Smooth muscle cell (in vitro differentiated cells): Measurements from ENCODE around the gene ATG5. TPM values are rescaled to one million over a fixed set of nuclear protein-coding genes. Genes with fewer than 3 reads are reported as not detected.

ENCODE experiments used
- DNase-seq: peaks from one replicate; lab custom pipeline; 2025; ENCODE audit not compliant: unreplicated experiment; lab: John Stamatoyannopoulos, UW
- H2AFZ ChIP-seq: fragments of 200-600 bp; sonication (generic); 2 replicates; pipeline ENCODE4 v1.6.0; 2016; ENCODE audit warnings: antibody characterized with exemption, low read depth, mild to moderate bottlenecking
- H3F3A ChIP-seq: fragments of 200-600 bp; sonication (generic); 2 replicates; pipeline ENCODE4 v1.6.0; 2017; ENCODE audit warnings: antibody characterized with exemption, low read depth
- H3K27ac ChIP-seq: fragments of 200-600 bp; sonication (generic); 2 replicates; pipeline ENCODE4 v1.5.1; 2016; ENCODE audit warnings: low read depth, mild to moderate bottlenecking
- H3K27me3 ChIP-seq: fragments of 200-600 bp; sonication (generic); 2 replicates; pipeline ENCODE4 v1.6.1; 2016; ENCODE audit warnings: low read depth, mild to moderate bottlenecking
- H3K36me3 ChIP-seq: fragments of 200-600 bp; sonication (generic); 2 replicates; pipeline ENCODE4 v1.5.1; 2016; ENCODE audit warnings: low read depth
- H3K4me1 ChIP-seq: fragments of 200-600 bp; sonication (generic); 2 replicates; pipeline ENCODE4 v1.5.1; 2016; ENCODE audit warnings: low read depth
- H3K4me2 ChIP-seq: fragments of 200-600 bp; sonication (generic); 2 replicates; pipeline ENCODE4 v1.6.0; 2016; ENCODE audit warnings: mild to moderate bottlenecking
- H3K4me3 ChIP-seq: fragments of 200-600 bp; sonication (generic); 2 replicates; pipeline ENCODE4 v1.5.1; 2016; ENCODE audit warnings: mild to moderate bottlenecking
- H3K79me2 ChIP-seq: fragments of 200-600 bp; sonication (generic); 2 replicates; pipeline ENCODE4 v1.6.0; 2016; ENCODE audit warnings: low read depth, mild to moderate bottlenecking
- H3K9ac ChIP-seq: fragments of 200-600 bp; sonication (generic); 2 replicates; pipeline ENCODE4 v1.6.0; 2016; ENCODE audit warnings: low read depth
- H3K9me3 ChIP-seq: fragments of 200-600 bp; sonication (generic); replicated peaks from 2 replicates; pipeline ENCODE4 v1.5.1; 2016; ENCODE audit warnings: low read depth
- H4K20me1 ChIP-seq: fragments of 200-600 bp; sonication (generic); 2 replicates; pipeline ENCODE4 v1.6.0; 2016; ENCODE audit warnings: low read depth
- WGBS: methylation state at CpG from one replicate; pipeline ENCODE4 v1.1.7; 2016; ENCODE audit warnings: low lambda C conversion rate; 5-methylcytosine and 5-hydroxymethylcytosine counted together
- polyA plus RNA-seq: library from polyadenylated mRNA; unstranded; fragments of >200 nt; fragmentation: Nextera tagmentation; extraction: Ambion mirVana; gene quantifications from 2 replicates; pipeline ENCODE4 v1.2.1, GENCODE V29; 2016
- total RNA-seq: library from RNA; depleted of rRNA; stranded (reverse); fragments of >200 nt; gene quantifications from 2 replicates; pipeline ENCODE4 v1.2.3, GENCODE V29; 2014
- TF ChIP-seq, protein P1 (sequence below): fragments of 200-600 bp; sonication (generic); IDR thresholded peaks from 2 replicates; pipeline ENCODE4 v1.5.1; 2017; ENCODE audit warnings: borderline replicate concordance, mild to moderate bottlenecking, antibody characterized with exemption; ENCODE audit not compliant: insufficient read depth, poor library complexity, severe bottlenecking

Gene ATG5
- total and polyA plus RNA-seq, 2 experiments from 2014 or later, result 33.7 to 34.4 TPM

DNA sequence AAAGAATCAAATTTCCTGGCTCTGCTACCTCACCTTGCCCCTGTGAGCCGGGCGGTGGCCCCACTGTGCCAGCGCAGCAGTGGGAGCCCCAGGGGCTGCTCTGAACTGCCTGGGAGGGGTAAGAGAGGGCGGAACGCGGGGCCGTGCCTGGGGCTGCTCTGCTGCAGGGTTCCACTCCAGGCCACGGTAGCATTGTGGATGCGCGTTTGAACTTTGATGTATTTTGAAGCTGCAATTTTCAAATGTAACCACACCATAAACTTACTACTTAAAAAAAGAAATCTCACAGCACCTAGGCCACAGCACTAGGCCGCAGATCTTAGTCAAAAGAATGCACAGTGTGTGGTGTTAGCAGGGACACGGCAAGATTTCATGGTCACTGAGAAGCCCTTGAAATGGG is 181.9 kb downstream of the ATG5 start:
- no peaks in the 10 kb centered on the region for H4K20me1 ChIP-seq
- DNase-seq, result no peak
- H3K4me2 ChIP-seq, result no peak overlapping the region
- TF ChIP-seq, protein P1, sequence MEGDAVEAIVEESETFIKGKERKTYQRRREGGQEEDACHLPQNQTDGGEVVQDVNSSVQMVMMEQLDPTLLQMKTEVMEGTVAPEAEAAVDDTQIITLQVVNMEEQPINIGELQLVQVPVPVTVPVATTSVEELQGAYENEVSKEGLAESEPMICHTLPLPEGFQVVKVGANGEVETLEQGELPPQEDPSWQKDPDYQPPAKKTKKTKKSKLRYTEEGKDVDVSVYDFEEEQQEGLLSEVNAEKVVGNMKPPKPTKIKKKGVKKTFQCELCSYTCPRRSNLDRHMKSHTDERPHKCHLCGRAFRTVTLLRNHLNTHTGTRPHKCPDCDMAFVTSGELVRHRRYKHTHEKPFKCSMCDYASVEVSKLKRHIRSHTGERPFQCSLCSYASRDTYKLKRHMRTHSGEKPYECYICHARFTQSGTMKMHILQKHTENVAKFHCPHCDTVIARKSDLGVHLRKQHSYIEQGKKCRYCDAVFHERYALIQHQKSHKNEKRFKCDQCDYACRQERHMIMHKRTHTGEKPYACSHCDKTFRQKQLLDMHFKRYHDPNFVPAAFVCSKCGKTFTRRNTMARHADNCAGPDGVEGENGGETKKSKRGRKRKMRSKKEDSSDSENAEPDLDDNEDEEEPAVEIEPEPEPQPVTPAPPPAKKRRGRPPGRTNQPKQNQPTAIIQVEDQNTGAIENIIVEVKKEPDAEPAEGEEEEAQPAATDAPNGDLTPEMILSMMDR, result no peak
- 88% methylated on average over 12 of the region's 12 CpGs for WGBS
- no peaks in the 10 kb centered on the region for H3K79me2 ChIP-seq
- H3K9me3 ChIP-seq, result no peaks in the 10 kb centered on the region
- H3K27ac ChIP-seq, result no peak overlapping the region
- H2AFZ ChIP-seq, result no peak overlapping the region
- H3K4me3 ChIP-seq, result no peak overlapping the region
- H3K4me1 ChIP-seq, result no peaks in the 10 kb centered on the region
- H3F3A ChIP-seq, result no peaks in the 10 kb centered on the region
- no peak overlapping the region for H3K9ac ChIP-seq
- H3K36me3 ChIP-seq, result no peaks in the 10 kb centered on the region
- H3K27me3 ChIP-seq, result no peaks in the 10 kb centered on the region

DNA sequence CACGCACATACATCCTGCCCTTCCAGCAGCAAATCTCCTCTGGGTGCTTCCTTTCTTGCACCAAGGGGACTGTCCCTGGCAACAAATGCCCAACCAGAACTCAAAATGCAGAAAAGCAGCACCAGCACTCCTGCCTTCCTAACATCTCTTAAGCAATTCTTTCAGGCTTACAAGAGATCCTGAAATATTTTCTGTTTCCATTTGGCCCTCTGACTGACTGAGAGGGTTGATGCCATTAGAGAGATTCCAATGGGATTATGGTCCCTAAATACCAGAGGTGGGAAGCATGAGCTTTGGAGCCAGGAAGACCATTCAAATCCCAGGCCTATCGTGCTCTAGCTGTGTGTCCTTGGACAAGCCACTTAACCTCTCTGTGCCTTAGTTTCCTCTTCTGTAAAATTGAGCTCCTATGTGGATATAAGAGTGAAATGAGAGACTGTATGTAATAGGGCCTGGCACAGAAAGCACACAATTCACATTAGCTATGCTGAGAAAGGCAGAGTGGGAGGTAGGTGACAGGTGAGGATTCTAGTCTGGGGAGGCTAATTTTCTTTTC is 182.6 kb downstream of the ATG5 start:
- WGBS, result 62% methylated on average over 2 of the region's 2 CpGs
- H3K27ac ChIP-seq, result no peak overlapping the region
- H3K36me3 ChIP-seq, result no peaks in the 10 kb centered on the region
- H3K4me2 ChIP-seq, result no peak overlapping the region
- no peaks in the 10 kb centered on the region for H3K27me3 ChIP-seq
- H4K20me1 ChIP-seq, result no peaks in the 10 kb centered on the region
- no peak for DNase-seq
- H3K9me3 ChIP-seq, result no peaks in the 10 kb centered on the region
- H3K4me3 ChIP-seq, result no peak overlapping the region
- no peak overlapping the region for H2AFZ ChIP-seq
- H3F3A ChIP-seq, result no peaks in the 10 kb centered on the region
- TF ChIP-seq, protein P1, result no peak
- no peaks in the 10 kb centered on the region for H3K4me1 ChIP-seq
- no peak overlapping the region for H3K9ac ChIP-seq
- H3K79me2 ChIP-seq, result no peaks in the 10 kb centered on the region

DNA sequence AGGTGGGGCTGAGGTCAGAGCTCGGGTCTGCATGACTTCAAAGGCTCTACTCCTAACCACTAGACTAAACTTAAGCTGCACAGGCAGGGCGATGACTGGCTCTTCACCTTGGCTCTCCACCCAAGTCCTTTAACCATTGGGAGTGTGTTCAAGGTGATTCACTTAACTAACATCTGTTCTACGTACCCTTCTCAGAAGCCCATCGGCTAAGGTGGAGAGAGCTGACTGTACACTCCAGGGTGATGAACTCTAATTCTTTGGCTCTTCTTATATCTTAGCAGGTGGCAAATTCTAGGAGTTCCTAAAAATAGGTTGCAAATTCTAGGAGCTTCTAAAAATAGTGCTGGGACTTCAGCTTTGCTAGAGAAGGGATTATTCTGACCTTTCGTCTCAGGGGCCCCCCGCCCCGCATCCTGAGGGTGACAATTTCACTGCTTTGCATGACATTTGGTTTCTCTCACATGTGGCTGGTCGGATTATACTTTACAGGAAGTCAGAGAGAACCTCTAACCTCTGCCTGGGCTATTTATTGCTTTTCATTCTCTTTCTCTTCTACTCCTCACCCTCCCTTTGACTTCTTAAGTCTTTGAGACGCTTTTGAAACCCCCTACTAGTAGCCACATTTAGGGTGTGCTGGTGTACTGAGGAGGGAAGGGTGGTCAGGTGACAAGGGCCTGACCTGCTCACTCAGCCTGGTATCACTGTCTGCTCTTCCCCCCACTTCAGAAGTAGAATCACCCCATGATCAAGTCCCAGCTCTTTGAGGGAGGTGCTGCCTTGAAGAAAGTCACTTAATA is 183.9 kb downstream of the ATG5 start:
- TF ChIP-seq, protein P1, result no peak
- H3K9ac ChIP-seq, result no peak overlapping the region
- 83% methylated on average over 9 of the region's 9 CpGs for WGBS

More for the DNA sequence above, 183.9 kb downstream of the ATG5 start:
- H3K9me3 ChIP-seq, result no peaks in the 10 kb centered on the region
- H3K79me2 ChIP-seq, result no peaks in the 10 kb centered on the region
- H3K4me3 ChIP-seq, result no peak overlapping the region
- H3K36me3 ChIP-seq, result no peaks in the 10 kb centered on the region
- H4K20me1 ChIP-seq, result no peaks in the 10 kb centered on the region
- no peaks in the 10 kb centered on the region for H3F3A ChIP-seq
- H2AFZ ChIP-seq, result no peak overlapping the region
- no peak for DNase-seq
- no peaks in the 10 kb centered on the region for H3K27me3 ChIP-seq
- no peaks in the 10 kb centered on the region for H3K4me1 ChIP-seq
- H3K27ac ChIP-seq, result no peak overlapping the region
- no peak overlapping the region for H3K4me2 ChIP-seq
